C4-2B (cell line): ENCODE data around the gene SLC46A1.

ENCODE experiments used
- H3K27ac ChIP-seq: fragments of 450-650 bp; 2 replicates; pipeline ENCODE4 v1.5.1; 2017
- CTCF ChIP-seq: fragments of 450-650 bp; conservative IDR thresholded peaks from 2 replicates; pipeline ENCODE4 v1.5.1; 2017; ENCODE audit warnings: mild to moderate bottlenecking
- ZFX ChIP-seq: fragments of 450-650 bp; IDR thresholded peaks from 2 replicates; pipeline ENCODE4 v1.6.1; 2017

The SLC46A1 gene

GRCh38 chr17:28379814-28380801 lies 25.9 kb downstream of the SLC46A1 start:
- TF ChIP-seq CTCF (no peak), ZFX (no peak)
- peak overlapping the region; percentile 61 for H3K27ac ChIP-seq

GRCh38 chr17:28372945-28373274 lies 33.1 kb downstream of the SLC46A1 start:
- TF ChIP-seq CTCF: no peak
- no peak for TF ChIP-seq ZFX

GRCh38 chr17:28372203-28372944 lies 33.6 kb downstream of the SLC46A1 start:
- TF ChIP-seq CTCF: no peak
- TF ChIP-seq ZFX: no peak
- H3K27ac ChIP-seq: no peak overlapping the region

More at GRCh38 chr17:28372945-28373274, 33.1 kb downstream of the SLC46A1 start:
- H3K27ac ChIP-seq: no peak overlapping the region

- TF ChIP-seq CTCF (no peak), ZFX (no peak)
- H3K27ac ChIP-seq: no peak within 1 kb of the TSS; the same call in 1 of the 2 replicates
These were observed 34.5 kb downstream of the SLC46A1 start, which contains the start of gene SARM1 for GRCh38 chr17:28371245-28372202. SARM1 (plus strand) TSS chr17:28371694; CDS start chr17:28372033, 339 bp downstream.

GRCh38 chr17:28370744-28371103 lies 35.3 kb downstream of the SLC46A1 start:
- no peak overlapping the region; the same call in 1 of the 2 replicates for H3K27ac ChIP-seq
- TF ChIP-seq CTCF (no peak), ZFX (no peak)

GRCh38 chr17:28370035-28370743 lies 35.8 kb downstream of the SLC46A1 start, which contains the start of gene VTN:
VTN (minus strand) TSS chr17:28370307; CDS start chr17:28370203, 104 bp downstream.
- TF ChIP-seq CTCF (no peak), ZFX (no peak)
- no peak within 1 kb of the TSS; the same call in 1 of the 2 replicates for H3K27ac ChIP-seq
